Measurements from ENCODE around the gene ANKRD40. TPM values are rescaled to one million over a fixed set of nuclear protein-coding genes. Genes with fewer than 3 reads are reported as not detected.
A peak's percentile ranks its signal among the peaks of the same experiment; 100 is the strongest.

ANKRD40 gene
- total and polyA plus RNA-seq, 7 donors, result 12.3 to 76.3 (median 51.2) TPM

DNA sequence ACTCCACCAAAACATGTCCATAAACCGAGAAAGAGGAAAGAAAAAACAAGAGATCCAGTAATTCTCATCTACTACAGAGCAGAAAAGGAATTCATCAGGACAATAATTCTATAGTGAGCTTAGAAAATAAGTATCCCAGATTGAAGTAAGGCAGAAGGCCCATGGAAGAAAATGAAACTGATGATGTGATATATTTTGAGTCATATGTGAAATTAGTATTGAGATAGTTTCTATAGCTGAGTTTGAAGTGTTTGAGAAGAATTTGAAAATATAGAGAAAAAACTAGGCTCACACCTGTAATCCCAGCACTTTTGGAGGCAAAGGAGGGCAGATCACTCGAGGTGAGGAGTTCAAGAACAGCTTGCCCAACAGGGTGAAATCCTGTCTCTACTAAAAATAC is 31.4 kb upstream of the ANKRD40 start:
- Histone ChIP-seq H3K9me3 (no peaks in the 10 kb centered on the region), H3K4me1 (peaks cover 0 to 28% (median 14%) of the 10 kb centered on the region in 4 donors), H3K36me3 (peaks cover 32 to 71% (median 45%) of the 10 kb centered on the region in 4 donors), H3K27ac (no peak overlapping the region), H3K4me3 (no peak overlapping the region), H3K27me3 (no peaks in the 10 kb centered on the region)
- no peak for DNase-seq
- intact Hi-C loops (cut with DNase I), result no loop called here
- no peak for TF ChIP-seq POLR2A (IDR thresholded peaks at IDR 0.05)
- no peak for TF ChIP-seq CTCF (IDR thresholded peaks at IDR 0.05)
- TF ChIP-seq EP300 (IDR thresholded peaks at IDR 0.05), result no peak
- no peak for TF ChIP-seq POLR2AphosphoS5 (IDR thresholded peaks at IDR 0.05)
- 45 to 58% methylated on average over 2 of the region's 2 CpGs for WGBS, 2 donors

DNA sequence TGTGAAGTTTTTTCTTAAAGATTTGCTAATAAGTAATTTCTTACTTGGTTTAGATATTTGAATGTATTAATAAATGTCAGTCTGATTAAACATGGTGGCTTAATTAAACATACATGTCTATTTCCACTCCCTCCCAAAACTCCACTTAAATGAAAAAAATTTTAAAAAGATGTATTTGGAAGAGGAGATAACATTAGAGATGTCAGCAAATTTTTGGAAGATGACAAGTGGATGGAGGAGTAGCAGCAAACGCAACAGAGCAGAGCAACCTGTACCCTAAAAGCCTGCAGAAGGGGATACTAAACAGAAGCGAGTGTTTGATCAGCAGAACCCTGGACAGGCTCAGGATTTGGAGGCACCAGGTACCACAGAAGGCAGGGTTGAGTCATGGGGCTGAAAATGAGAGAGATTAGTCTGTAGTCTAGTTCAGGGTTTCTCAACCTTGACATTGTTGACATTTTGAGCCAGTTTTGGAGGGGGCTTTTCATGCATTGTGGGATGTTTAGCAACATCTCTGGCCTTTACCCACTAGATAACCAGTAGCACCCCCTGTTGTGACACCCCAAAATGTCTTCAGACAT is 29.5 kb upstream of the ANKRD40 start:
- peaks cover 0 to 37% (median 21%) of the 10 kb centered on the region in 4 donors for H3K4me1 ChIP-seq
- peaks cover 16 to 52% (median 26%) of the 10 kb centered on the region in 4 donors for H3K36me3 ChIP-seq
- TF ChIP-seq CTCF (IDR thresholded peaks at IDR 0.05), result no peak
- TF ChIP-seq POLR2A (IDR thresholded peaks at IDR 0.05), result no peak
- TF ChIP-seq POLR2AphosphoS5 (IDR thresholded peaks at IDR 0.05), result no peak
- TF ChIP-seq EP300 (IDR thresholded peaks at IDR 0.05), result no peak
- H3K9me3 ChIP-seq, result no peaks in the 10 kb centered on the region
- H3K27me3 ChIP-seq, result no peaks in the 10 kb centered on the region
- H3K4me3 ChIP-seq, result no peak overlapping the region
- H3K27ac ChIP-seq, result no peak overlapping the region
- DNase-seq, result no peak
- 92% methylated on average over 2 of the region's 2 CpGs for WGBS, 2 donors
- intact Hi-C loops (cut with DNase I), result no loop called here

- no peaks in the 10 kb centered on the region for H3K27me3 ChIP-seq
- TF ChIP-seq POLR2AphosphoS5 (IDR thresholded peaks at IDR 0.05) (no peak), EP300 (IDR thresholded peaks at IDR 0.05) (no peak), CTCF (IDR thresholded peaks at IDR 0.05) (no peak), POLR2A (IDR thresholded peaks at IDR 0.05) (no peak)
- H3K4me1 ChIP-seq, result peaks cover 0 to 56% (median 40%) of the 10 kb centered on the region in 4 donors
- no peak overlapping the region for H3K4me3 ChIP-seq
- DNase-seq, result no peak
- intact Hi-C loops (cut with DNase I), result no loop called here
- WGBS, 2 donors, result 38 to 71% methylated on average over 3 of the region's 3 CpGs
- H3K9me3 ChIP-seq, result no peaks in the 10 kb centered on the region
- H3K27ac ChIP-seq, result no peak overlapping the region
- H3K36me3 ChIP-seq, result peaks cover 0 to 33% (median 7%) of the 10 kb centered on the region in 4 donors
Measured at GRCh38 chr17:50735287-50735686, 27.6 kb upstream of the ANKRD40 start.

DNA sequence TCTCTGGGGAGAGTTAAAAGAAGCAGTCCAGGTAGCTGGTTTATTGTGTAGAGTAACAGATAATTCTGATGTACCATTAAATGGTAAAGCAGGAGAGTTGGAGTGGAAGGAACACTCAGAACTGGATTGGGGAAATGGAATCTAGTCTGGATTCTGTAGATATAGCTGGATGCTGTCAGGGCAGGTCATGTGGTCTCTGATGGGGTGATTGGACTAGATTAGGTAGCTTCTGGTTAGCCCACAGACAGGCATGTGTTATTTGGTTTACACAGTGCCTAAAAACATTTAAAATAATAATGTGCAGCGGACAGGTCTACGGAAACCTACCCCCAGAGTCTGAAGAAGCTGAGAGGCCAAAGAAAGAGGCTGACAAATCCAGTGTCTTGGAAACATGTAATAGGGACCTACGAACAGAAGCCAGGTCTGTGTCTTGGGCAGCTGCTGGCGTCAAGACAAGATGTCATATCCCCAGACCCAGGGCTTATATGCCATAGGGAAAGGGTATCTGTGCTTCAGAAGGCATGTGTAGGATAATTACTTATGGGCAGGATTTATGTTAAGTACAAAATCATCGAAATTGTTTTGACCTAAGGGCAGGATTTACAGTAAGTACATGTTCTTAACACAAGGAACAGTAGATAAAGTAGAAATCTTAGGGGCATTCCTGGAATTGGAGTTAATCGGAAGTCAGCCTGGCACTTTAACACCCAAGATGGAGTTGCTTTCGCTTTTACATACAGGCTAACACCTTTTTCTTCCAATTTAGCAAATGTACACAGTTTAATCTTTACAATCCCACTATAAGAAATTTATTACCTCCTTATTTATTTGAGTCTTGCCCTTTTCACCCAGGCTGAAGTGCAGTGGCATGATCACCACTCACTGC is 24.1 kb upstream of the ANKRD40 start:
- no peak for TF ChIP-seq EP300 (IDR thresholded peaks at IDR 0.05)
- TF ChIP-seq CTCF (IDR thresholded peaks at IDR 0.05), result no peak
- no peak for TF ChIP-seq POLR2AphosphoS5 (IDR thresholded peaks at IDR 0.05)
- TF ChIP-seq POLR2A (IDR thresholded peaks at IDR 0.05), result no peak
- 51 to 70% methylated on average over 7 of the region's 7 CpGs for WGBS, 2 donors
- Histone ChIP-seq H3K27ac (peak overlapping the region in 2 of 4 donors; percentile 45 to 54), H3K4me3 (no peak overlapping the region), H3K9me3 (no peaks in the 10 kb centered on the region), H3K4me1 (peaks cover 0 to 86% (median 66%) of the 10 kb centered on the region in 4 donors), H3K36me3 (no peaks in the 10 kb centered on the region), H3K27me3 (no peaks in the 10 kb centered on the region)
- intact Hi-C loops (cut with DNase I), result no loop called here
- no peak for DNase-seq

All from sigmoid colon (tissue), 7 donors.